Nephron progenitor cell (in vitro differentiated cells): ENCODE results near the gene ST6GALNAC3.

Experiments used
- DNase-seq: peaks from one replicate; pipeline ENCODE4 v3.0.0; 2021
- H3K27ac Mint-ChIP-seq: 2 replicates; pipeline ENCODE4 v1.8.0; 2021; ENCODE audit warnings: mild to moderate bottlenecking, moderate library complexity, mixed read lengths
- H3K27me3 Mint-ChIP-seq: 2 replicates; pipeline ENCODE4 v1.8.0; 2021; ENCODE audit warnings: mild to moderate bottlenecking, low read depth, mixed read lengths; ENCODE audit not compliant: poor library complexity
- H3K36me3 Mint-ChIP-seq: 2 replicates; pipeline ENCODE4 v1.8.0; 2021; ENCODE audit warnings: low read depth, mixed read lengths
- H3K4me1 Mint-ChIP-seq: 2 replicates; pipeline ENCODE4 v1.8.0; 2021; ENCODE audit warnings: mixed read lengths
- H3K4me3 Mint-ChIP-seq: 2 replicates; pipeline ENCODE4 v1.8.0; 2021; ENCODE audit warnings: mild to moderate bottlenecking, moderate library complexity, mixed read lengths
- H3K9me3 Mint-ChIP-seq: 2 replicates; pipeline ENCODE4 v1.8.0; 2021; ENCODE audit warnings: mild to moderate bottlenecking, moderate library complexity, mixed read lengths
- CTCF ChIP-seq: fragments of 200-600 bp; sonication (generic); IDR thresholded peaks from 2 replicates; pipeline ENCODE4 v1.5.0; 2021; ENCODE audit warnings: antibody characterized with exemption

Gene ST6GALNAC3

GRCh38 chr1:76562292-76562691 lies 487.7 kb downstream of the ST6GALNAC3 start:
- H3K4me1 Mint-ChIP-seq = no peaks in the 10 kb centered on the region

GRCh38 chr1:76568573-76569238 lies 494.2 kb downstream of the ST6GALNAC3 start:
- Mint-ChIP-seq H3K9me3 (no peaks in the 10 kb centered on the region), H3K27me3 (no peaks in the 10 kb centered on the region), H3K27ac (no peak overlapping the region), H3K36me3 (no peaks in the 10 kb centered on the region), H3K4me3 (no peak overlapping the region), H3K4me1 (no peaks in the 10 kb centered on the region)
- TF ChIP-seq CTCF = no peak
- no peak for DNase-seq

More at GRCh38 chr1:76562292-76562691, 487.7 kb downstream of the ST6GALNAC3 start:
- Mint-ChIP-seq H3K4me3 (no peak overlapping the region), H3K36me3 (no peaks in the 10 kb centered on the region), H3K27me3 (no peaks in the 10 kb centered on the region), H3K27ac (no peak overlapping the region), H3K9me3 (no peaks in the 10 kb centered on the region)
- no peak for DNase-seq
- no peak for TF ChIP-seq CTCF

- H3K9me3 Mint-ChIP-seq = no peaks in the 10 kb centered on the region
- H3K27me3 Mint-ChIP-seq = no peaks in the 10 kb centered on the region
- no peaks in the 10 kb centered on the region for H3K36me3 Mint-ChIP-seq
- no peaks in the 10 kb centered on the region for H3K4me1 Mint-ChIP-seq
- H3K27ac Mint-ChIP-seq = no peak overlapping the region
- DNase-seq = no peak
- no peak for TF ChIP-seq CTCF
- H3K4me3 Mint-ChIP-seq = no peak overlapping the region
Measured at GRCh38 chr1:76571248-76571647, 496.7 kb downstream of the ST6GALNAC3 start.

- H3K36me3 Mint-ChIP-seq = no peaks in the 10 kb centered on the region
- TF ChIP-seq CTCF = no peak
- no peaks in the 10 kb centered on the region for H3K4me1 Mint-ChIP-seq
- no peaks in the 10 kb centered on the region for H3K27me3 Mint-ChIP-seq
- H3K27ac Mint-ChIP-seq = no peak overlapping the region
- no peak for DNase-seq
- no peak overlapping the region for H3K4me3 Mint-ChIP-seq
- no peaks in the 10 kb centered on the region for H3K9me3 Mint-ChIP-seq
Measured at GRCh38 chr1:76572229-76572628, 497.7 kb downstream of the ST6GALNAC3 start.

GRCh38 chr1:76576876-76577524 lies 502.5 kb downstream of the ST6GALNAC3 start:
- Mint-ChIP-seq H3K4me1 (peaks cover 1% of the 10 kb centered on the region), H3K9me3 (no peaks in the 10 kb centered on the region), H3K27ac (no peak overlapping the region), H3K4me3 (no peak overlapping the region), H3K36me3 (no peaks in the 10 kb centered on the region), H3K27me3 (no peaks in the 10 kb centered on the region)
- no peak for DNase-seq
- TF ChIP-seq CTCF = no peak
